VCaP (cell line): Measurements from ENCODE around the gene OMP.

ENCODE experiments used
- H3K27ac ChIP-seq: fragments of 450-650 bp; 2 replicates; pipeline ENCODE4 v1.5.1; 2017
- CTCF ChIP-seq: fragments of 450-650 bp; conservative IDR thresholded peaks from 2 replicates; pipeline ENCODE4 v1.5.1; 2017; ENCODE audit warnings: mild to moderate bottlenecking, moderate library complexity

The OMP gene

GRCh38 chr11:77129842-77130756 lies 27.5 kb downstream of the OMP start:
- H3K27ac ChIP-seq = no peak overlapping the region
- TF ChIP-seq CTCF = no peak

GRCh38 chr11:77130763-77131513 lies 28.3 kb downstream of the OMP start:
- no peak overlapping the region for H3K27ac ChIP-seq
- no peak for TF ChIP-seq CTCF

GRCh38 chr11:77131560-77131959 lies 28.9 kb downstream of the OMP start:
- no peak for TF ChIP-seq CTCF
- H3K27ac ChIP-seq = no peak overlapping the region

- no peak overlapping the region for H3K27ac ChIP-seq
- TF ChIP-seq CTCF = no peak
Measured at GRCh38 chr11:77135069-77135468, 32.4 kb downstream of the OMP start.

- H3K27ac ChIP-seq = no peak overlapping the region
- no peak for TF ChIP-seq CTCF
Measured at GRCh38 chr11:77136074-77136473, 33.4 kb downstream of the OMP start.

GRCh38 chr11:77136784-77137420 lies 34.3 kb downstream of the OMP start:
- TF ChIP-seq CTCF = no peak
- no peak overlapping the region for H3K27ac ChIP-seq

GRCh38 chr11:77137421-77137820 lies 34.8 kb downstream of the OMP start:
- TF ChIP-seq CTCF = no peak
- no peak overlapping the region for H3K27ac ChIP-seq
